Measurements from ENCODE around the gene RAET1G.

DNA sequence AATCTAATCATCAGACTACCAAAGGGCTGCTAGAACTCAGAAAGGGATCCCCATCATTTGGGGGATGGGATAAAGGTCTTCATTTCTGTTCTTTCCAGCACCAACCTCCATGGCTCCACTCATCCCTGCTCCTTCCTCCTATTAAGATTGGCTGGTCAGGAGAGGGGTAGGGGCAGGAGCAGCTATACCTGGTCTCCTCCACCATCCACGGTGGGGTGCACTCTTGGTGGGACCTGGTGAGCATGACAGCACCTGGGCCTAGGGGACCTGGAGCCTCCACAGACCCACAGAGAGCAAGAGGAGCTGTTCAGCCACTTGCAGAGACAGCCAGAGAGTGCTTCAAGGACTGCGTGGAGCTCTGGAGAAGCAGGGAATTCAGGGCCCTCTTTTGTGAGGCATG lies 12.7 kb upstream of the RAET1G start:
- TF ChIP-seq, protein P1, sequence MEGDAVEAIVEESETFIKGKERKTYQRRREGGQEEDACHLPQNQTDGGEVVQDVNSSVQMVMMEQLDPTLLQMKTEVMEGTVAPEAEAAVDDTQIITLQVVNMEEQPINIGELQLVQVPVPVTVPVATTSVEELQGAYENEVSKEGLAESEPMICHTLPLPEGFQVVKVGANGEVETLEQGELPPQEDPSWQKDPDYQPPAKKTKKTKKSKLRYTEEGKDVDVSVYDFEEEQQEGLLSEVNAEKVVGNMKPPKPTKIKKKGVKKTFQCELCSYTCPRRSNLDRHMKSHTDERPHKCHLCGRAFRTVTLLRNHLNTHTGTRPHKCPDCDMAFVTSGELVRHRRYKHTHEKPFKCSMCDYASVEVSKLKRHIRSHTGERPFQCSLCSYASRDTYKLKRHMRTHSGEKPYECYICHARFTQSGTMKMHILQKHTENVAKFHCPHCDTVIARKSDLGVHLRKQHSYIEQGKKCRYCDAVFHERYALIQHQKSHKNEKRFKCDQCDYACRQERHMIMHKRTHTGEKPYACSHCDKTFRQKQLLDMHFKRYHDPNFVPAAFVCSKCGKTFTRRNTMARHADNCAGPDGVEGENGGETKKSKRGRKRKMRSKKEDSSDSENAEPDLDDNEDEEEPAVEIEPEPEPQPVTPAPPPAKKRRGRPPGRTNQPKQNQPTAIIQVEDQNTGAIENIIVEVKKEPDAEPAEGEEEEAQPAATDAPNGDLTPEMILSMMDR (IDR thresholded peaks at IDR 0.05): no peak
- TF ChIP-seq EP300 (IDR thresholded peaks at IDR 0.05) (no peak), POLR2AphosphoS5 (IDR thresholded peaks at IDR 0.05) (no peak), POLR2A (IDR thresholded peaks at IDR 0.05; ENCODE audit: low read depth) (no peak)
